ENCODE results near the gene DNAJB11. TPM values are rescaled to one million over a fixed set of nuclear protein-coding genes. Genes with fewer than 3 reads are reported as not detected.

The DNAJB11 gene
- total RNA-seq, 1 experiment from 2014 or later, result 54.3 TPM

DNA sequence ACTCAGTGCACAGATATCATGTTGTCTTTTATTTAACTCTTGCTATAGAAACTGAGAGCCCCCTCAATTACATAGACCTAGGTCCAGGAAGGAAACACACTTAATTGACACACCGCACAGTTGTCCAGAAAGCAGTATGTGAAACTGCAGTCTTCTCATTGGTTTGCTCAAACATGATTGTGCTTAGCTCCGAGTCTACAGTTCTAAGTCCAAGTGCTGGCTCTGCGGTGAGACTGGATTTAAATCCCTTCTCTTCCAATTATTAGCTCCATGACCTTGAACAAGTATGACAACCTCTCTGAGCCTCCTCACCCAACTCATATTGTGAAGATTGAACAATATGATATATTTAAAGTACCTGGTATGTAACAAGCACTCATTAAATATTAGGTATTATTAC is 23.3 kb downstream of the DNAJB11 start:
- no TSS peak for BruUV-seq (replicated peaks)
- Histone ChIP-seq H3K9me3 (ENCODE audit: control insufficient read depth in 1 of 2, insufficient read depth in 1 of 2, low read depth in 1 of 2, low read length in 2 of 2) (no peaks in the 10 kb centered on the region), H3K4me2 (ENCODE audit: low read length) (no peak overlapping the region), H3K9ac (ENCODE audit: low read length) (no peak overlapping the region), H3K27me3 (ENCODE audit: insufficient read depth, low read length) (no peaks in the 10 kb centered on the region), H3K4me3 (replicated peaks in 1 of 2; ENCODE audit: low read depth in 1 of 2, low read length in 2 of 2) (no peak overlapping the region), H3K36me3 (ENCODE audit: control insufficient read depth in 1 of 2, insufficient read depth in 2 of 2, low read length in 2 of 2) (no peaks in the 10 kb centered on the region), H4K20me1 (ENCODE audit: insufficient read depth) (no peaks in the 10 kb centered on the region), H3K9me2 (ENCODE audit: insufficient read depth) (no peaks in the 10 kb centered on the region), H2AFZ (ENCODE audit: low read depth, low read length, poor library complexity, severe bottlenecking) (no peak overlapping the region), H3K27ac (ENCODE audit: low read depth, low read length) (no peak overlapping the region), H3K4me1 (ENCODE audit: control insufficient read depth in 1 of 2, insufficient read depth in 2 of 2, low read length in 2 of 2) (peaks cover 11 to 16% of the 10 kb centered on the region in 2 experiments), H3K79me2 (ENCODE audit: insufficient read depth, low read length) (no peaks in the 10 kb centered on the region)
- TF ChIP-seq, protein P1, sequence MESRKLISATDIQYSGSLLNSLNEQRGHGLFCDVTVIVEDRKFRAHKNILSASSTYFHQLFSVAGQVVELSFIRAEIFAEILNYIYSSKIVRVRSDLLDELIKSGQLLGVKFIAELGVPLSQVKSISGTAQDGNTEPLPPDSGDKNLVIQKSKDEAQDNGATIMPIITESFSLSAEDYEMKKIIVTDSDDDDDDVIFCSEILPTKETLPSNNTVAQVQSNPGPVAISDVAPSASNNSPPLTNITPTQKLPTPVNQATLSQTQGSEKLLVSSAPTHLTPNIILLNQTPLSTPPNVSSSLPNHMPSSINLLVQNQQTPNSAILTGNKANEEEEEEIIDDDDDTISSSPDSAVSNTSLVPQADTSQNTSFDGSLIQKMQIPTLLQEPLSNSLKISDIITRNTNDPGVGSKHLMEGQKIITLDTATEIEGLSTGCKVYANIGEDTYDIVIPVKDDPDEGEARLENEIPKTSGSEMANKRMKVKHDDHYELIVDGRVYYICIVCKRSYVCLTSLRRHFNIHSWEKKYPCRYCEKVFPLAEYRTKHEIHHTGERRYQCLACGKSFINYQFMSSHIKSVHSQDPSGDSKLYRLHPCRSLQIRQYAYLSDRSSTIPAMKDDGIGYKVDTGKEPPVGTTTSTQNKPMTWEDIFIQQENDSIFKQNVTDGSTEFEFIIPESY (IDR thresholded peaks at IDR 0.05; ENCODE audit: extremely low read depth, insufficient replicate concordance, low read length), result no peak
- TF ChIP-seq POLR2AphosphoS5 (IDR thresholded peaks at IDR 0.05; ENCODE audit: low read depth, low read length), result no peak
- TF ChIP-seq FOSL1 (IDR thresholded peaks at IDR 0.05; ENCODE audit: low read depth), result no peak
- TF ChIP-seq SIN3A (IDR thresholded peaks at IDR 0.05; ENCODE audit: low read depth), result no peak
- TF ChIP-seq ZNF274 (IDR thresholded peaks at IDR 0.05; ENCODE audit: low read depth, low read length), result no peak
- TF ChIP-seq, protein P2, sequence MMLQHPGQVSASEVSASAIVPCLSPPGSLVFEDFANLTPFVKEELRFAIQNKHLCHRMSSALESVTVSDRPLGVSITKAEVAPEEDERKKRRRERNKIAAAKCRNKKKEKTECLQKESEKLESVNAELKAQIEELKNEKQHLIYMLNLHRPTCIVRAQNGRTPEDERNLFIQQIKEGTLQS (IDR thresholded peaks at IDR 0.05), result no peak
- no peak for TF ChIP-seq EZH2 (IDR thresholded peaks at IDR 0.05)
- no peak for TF ChIP-seq RAD21 (IDR thresholded peaks at IDR 0.05; ENCODE audit: low read depth)
- TF ChIP-seq EGR1 (IDR thresholded peaks at IDR 0.05; ENCODE audit: low read depth), result no peak
- no peak for TF ChIP-seq EZH2phosphoT487 (IDR thresholded peaks at IDR 0.05; ENCODE audit: borderline replicate concordance)
- TF ChIP-seq YY1 (IDR thresholded peaks at IDR 0.05; ENCODE audit: extremely low read depth, insufficient replicate concordance, low read depth, low read length), result no peak
- TF ChIP-seq, protein P3, sequence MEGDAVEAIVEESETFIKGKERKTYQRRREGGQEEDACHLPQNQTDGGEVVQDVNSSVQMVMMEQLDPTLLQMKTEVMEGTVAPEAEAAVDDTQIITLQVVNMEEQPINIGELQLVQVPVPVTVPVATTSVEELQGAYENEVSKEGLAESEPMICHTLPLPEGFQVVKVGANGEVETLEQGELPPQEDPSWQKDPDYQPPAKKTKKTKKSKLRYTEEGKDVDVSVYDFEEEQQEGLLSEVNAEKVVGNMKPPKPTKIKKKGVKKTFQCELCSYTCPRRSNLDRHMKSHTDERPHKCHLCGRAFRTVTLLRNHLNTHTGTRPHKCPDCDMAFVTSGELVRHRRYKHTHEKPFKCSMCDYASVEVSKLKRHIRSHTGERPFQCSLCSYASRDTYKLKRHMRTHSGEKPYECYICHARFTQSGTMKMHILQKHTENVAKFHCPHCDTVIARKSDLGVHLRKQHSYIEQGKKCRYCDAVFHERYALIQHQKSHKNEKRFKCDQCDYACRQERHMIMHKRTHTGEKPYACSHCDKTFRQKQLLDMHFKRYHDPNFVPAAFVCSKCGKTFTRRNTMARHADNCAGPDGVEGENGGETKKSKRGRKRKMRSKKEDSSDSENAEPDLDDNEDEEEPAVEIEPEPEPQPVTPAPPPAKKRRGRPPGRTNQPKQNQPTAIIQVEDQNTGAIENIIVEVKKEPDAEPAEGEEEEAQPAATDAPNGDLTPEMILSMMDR (IDR thresholded peaks at IDR 0.05 in 2 of 3, conservative IDR thresholded peaks at IDR 0.05 in 1 of 3; ENCODE audit: borderline replicate concordance in 1 of 3, insufficient read depth in 1 of 3, low read depth in 2 of 3, low read length in 2 of 3), result no peak
- TF ChIP-seq ELF1 (IDR thresholded peaks at IDR 0.05; ENCODE audit: borderline replicate concordance, low read depth), result no peak
- TF ChIP-seq, protein P4, sequence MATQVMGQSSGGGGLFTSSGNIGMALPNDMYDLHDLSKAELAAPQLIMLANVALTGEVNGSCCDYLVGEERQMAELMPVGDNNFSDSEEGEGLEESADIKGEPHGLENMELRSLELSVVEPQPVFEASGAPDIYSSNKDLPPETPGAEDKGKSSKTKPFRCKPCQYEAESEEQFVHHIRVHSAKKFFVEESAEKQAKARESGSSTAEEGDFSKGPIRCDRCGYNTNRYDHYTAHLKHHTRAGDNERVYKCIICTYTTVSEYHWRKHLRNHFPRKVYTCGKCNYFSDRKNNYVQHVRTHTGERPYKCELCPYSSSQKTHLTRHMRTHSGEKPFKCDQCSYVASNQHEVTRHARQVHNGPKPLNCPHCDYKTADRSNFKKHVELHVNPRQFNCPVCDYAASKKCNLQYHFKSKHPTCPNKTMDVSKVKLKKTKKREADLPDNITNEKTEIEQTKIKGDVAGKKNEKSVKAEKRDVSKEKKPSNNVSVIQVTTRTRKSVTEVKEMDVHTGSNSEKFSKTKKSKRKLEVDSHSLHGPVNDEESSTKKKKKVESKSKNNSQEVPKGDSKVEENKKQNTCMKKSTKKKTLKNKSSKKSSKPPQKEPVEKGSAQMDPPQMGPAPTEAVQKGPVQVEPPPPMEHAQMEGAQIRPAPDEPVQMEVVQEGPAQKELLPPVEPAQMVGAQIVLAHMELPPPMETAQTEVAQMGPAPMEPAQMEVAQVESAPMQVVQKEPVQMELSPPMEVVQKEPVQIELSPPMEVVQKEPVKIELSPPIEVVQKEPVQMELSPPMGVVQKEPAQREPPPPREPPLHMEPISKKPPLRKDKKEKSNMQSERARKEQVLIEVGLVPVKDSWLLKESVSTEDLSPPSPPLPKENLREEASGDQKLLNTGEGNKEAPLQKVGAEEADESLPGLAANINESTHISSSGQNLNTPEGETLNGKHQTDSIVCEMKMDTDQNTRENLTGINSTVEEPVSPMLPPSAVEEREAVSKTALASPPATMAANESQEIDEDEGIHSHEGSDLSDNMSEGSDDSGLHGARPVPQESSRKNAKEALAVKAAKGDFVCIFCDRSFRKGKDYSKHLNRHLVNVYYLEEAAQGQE (IDR thresholded peaks at IDR 0.05; ENCODE audit: low read depth), result no peak
- TF ChIP-seq SP1 (IDR thresholded peaks at IDR 0.05; ENCODE audit: low read depth), result no peak
- no peak for TF ChIP-seq POLR2A (IDR thresholded peaks at IDR 0.05; ENCODE audit: borderline replicate concordance, extremely low read depth, insufficient read depth, insufficient read length)
- no peak for TF ChIP-seq CEBPB (IDR thresholded peaks at IDR 0.05; ENCODE audit: low read depth)
- TF ChIP-seq ZFX (IDR thresholded peaks at IDR 0.05), result no peak
- no peak for TF ChIP-seq CBX3 (IDR thresholded peaks at IDR 0.05; ENCODE audit: low read depth)
- ATAC-seq (no peak), DNase-seq (ENCODE audit: low read depth, low spot score) (no peak)
- intact Hi-C loops (cut with micrococcal nuclease), result no loop called here
- ChIA-PET CTCF (no interaction called here), POLR2A (no interaction called here), RAD21 (ENCODE audit: low non-redundant PET in 1 of 2, low total read pairs in 2 of 2, uncharacterized antibody in 2 of 2, unreplicated experiment in 2 of 2) (no interaction called here)

All from HCT116 (cell line).